Neural cell (in vitro differentiated cells): ENCODE results near the gene HSPB1. TPM values are rescaled to one million over a fixed set of nuclear protein-coding genes. Genes with fewer than 3 reads are reported as not detected.

Experiments
- H2AFZ ChIP-seq: fragments of 200-600, 300-800 bp; sonication (generic), shearing (Covaris generic); 2 replicates; pipeline ENCODE4 v1.6.0; 2014; ENCODE audit warnings: low read depth, mild to moderate bottlenecking, antibody characterized with exemption, low read length, moderate library complexity
- H3F3A ChIP-seq: fragments of 200-600 bp; shearing (Covaris generic); 2 replicates; pipeline ENCODE4 v1.6.1; 2016; ENCODE audit warnings: mild to moderate bottlenecking, moderate library complexity, mixed read lengths, antibody characterized with exemption, low read length; ENCODE audit not compliant: insufficient read depth, poor library complexity, severe bottlenecking
- H3K27ac ChIP-seq: fragments of 200-600, 300-800 bp; sonication (generic), shearing (Covaris generic); 2 replicates; pipeline ENCODE4 v1.5.1; 2014; ENCODE audit warnings: mild to moderate bottlenecking, low read length, moderate library complexity
- H3K27me3 ChIP-seq: fragments of 300-800, 200-600 bp; sonication (generic), shearing (Covaris generic); 2 replicates; pipeline ENCODE4 v1.6.0; 2014; ENCODE audit warnings: mild to moderate bottlenecking, low read depth, low read length, moderate library complexity; ENCODE audit not compliant: insufficient read depth
- H3K36me3 ChIP-seq: fragments of 300-800, 200-600 bp; sonication (generic), shearing (Covaris generic); 2 replicates; pipeline ENCODE4 v1.5.1; 2014; ENCODE audit warnings: mild to moderate bottlenecking, antibody characterized with exemption, low read length, moderate library complexity; ENCODE audit not compliant: insufficient read depth
- H3K4me2 ChIP-seq: fragments of 300-800, 200-600 bp; sonication (generic), shearing (Covaris generic); 2 replicates; pipeline ENCODE4 v1.6.0; 2014; ENCODE audit warnings: mild to moderate bottlenecking, low read length
- H3K4me3 ChIP-seq: fragments of 300-800, 200-600 bp; sonication (generic), shearing (Covaris generic); 2 replicates; pipeline ENCODE4 v1.5.1; 2014; ENCODE audit warnings: mild to moderate bottlenecking, low read length, moderate library complexity
- H3K79me2 ChIP-seq: fragments of 200-600 bp; shearing (Covaris generic); replicated peaks from 2 replicates; pipeline ENCODE4 v1.6.0; 2014; ENCODE audit warnings: mild to moderate bottlenecking, low read length, moderate library complexity; ENCODE audit not compliant: insufficient read depth
- H3K9ac ChIP-seq: fragments of 300-800, 200-600 bp; sonication (generic), shearing (Covaris generic); 2 replicates; pipeline ENCODE4 v1.6.1; 2016; ENCODE audit warnings: mild to moderate bottlenecking, low read length, mixed read lengths
- H3K9me2 ChIP-seq: fragments of 200-600 bp; shearing (Covaris generic); 2 replicates; pipeline ENCODE4 v1.6.1; 2016; ENCODE audit warnings: mild to moderate bottlenecking, low read length, mixed read lengths; ENCODE audit not compliant: insufficient read depth
- H3K9me3 ChIP-seq: fragments of 200-600, 300-800 bp; sonication (generic), shearing (Covaris generic); 2 replicates; pipeline ENCODE4 v1.6.1; 2016; ENCODE audit warnings: mild to moderate bottlenecking, mixed run types, low read length, moderate library complexity, mixed read lengths
- H4K20me1 ChIP-seq: fragments of 200-600 bp; shearing (Covaris generic); 2 replicates; pipeline ENCODE4 v1.6.1; 2016; ENCODE audit warnings: mild to moderate bottlenecking, mixed run types; ENCODE audit not compliant: insufficient read depth
- CTCF ChIP-seq: fragments of 450-650 bp; IDR thresholded peaks from 2 replicates; pipeline ENCODE4 v1.5.1; 2014; ENCODE audit warnings: antibody characterized with exemption, mild to moderate bottlenecking, moderate library complexity; ENCODE audit not compliant: poor library complexity, severe bottlenecking
- EP300 ChIP-seq: fragments of 450-650 bp; conservative IDR thresholded peaks from 2 replicates; pipeline ENCODE4 v1.6.1; 2014; ENCODE audit warnings: antibody characterized with exemption, mild to moderate bottlenecking, moderate library complexity; ENCODE audit not compliant: poor library complexity, severe bottlenecking
- EZH2 ChIP-seq: fragments of 200-600, 300-800 bp; shearing (Covaris generic), sonication (generic); IDR thresholded peaks from 2 replicates; pipeline ENCODE4 v1.6.1; 2014; ENCODE audit warnings: antibody characterized with exemption, low read length, borderline replicate concordance, mild to moderate bottlenecking; ENCODE audit not compliant: insufficient read depth, poor library complexity, severe bottlenecking
- MXI1 ChIP-seq: fragments of 450-650 bp; conservative IDR thresholded peaks from 2 replicates; pipeline ENCODE4 v1.6.1; 2014; ENCODE audit warnings: antibody characterized with exemption, mild to moderate bottlenecking; ENCODE audit not compliant: poor library complexity, severe bottlenecking
- POLR2AphosphoS5 ChIP-seq: IDR thresholded peaks from 2 replicates; pipeline ENCODE4 v1.6.1; 2012
- RAD21 ChIP-seq: fragments of 450-650 bp; conservative IDR thresholded peaks from 2 replicates; pipeline ENCODE4 v1.6.1; 2014; ENCODE audit warnings: antibody characterized with exemption, mild to moderate bottlenecking, moderate library complexity
- SMC3 ChIP-seq: fragments of 450-650 bp; conservative IDR thresholded peaks from 2 replicates; pipeline ENCODE4 v1.6.1; 2014; ENCODE audit warnings: antibody characterized with exemption, mild to moderate bottlenecking, moderate library complexity; ENCODE audit not compliant: poor library complexity
- TAF1 ChIP-seq: IDR thresholded peaks from 2 replicates; pipeline ENCODE4 v1.6.1; 2012; ENCODE audit warnings: low read depth
- polyA plus RNA-seq: library from polyadenylated mRNA; depleted of rRNA; stranded (reverse); fragments of >200 nt; gene quantifications from 2 replicates; pipeline ENCODE4 v1.2.3, GENCODE V29; 2014
- TF ChIP-seq, protein P1 (sequence below): IDR thresholded peaks from 2 replicates; pipeline ENCODE4 v1.6.1; 2012; ENCODE audit warnings: borderline replicate concordance

HSPB1 gene
- polyA plus RNA-seq, 1 donor from 2014 or later = 1.4 TPM

GRCh38 chr7:76328389-76328788, 25.9 kb downstream of the HSPB1 start:
- no peak overlapping the region for H3K4me3 ChIP-seq
- no peak overlapping the region for H2AFZ ChIP-seq
- peaks cover 75% of the 10 kb centered on the region for H3K79me2 ChIP-seq
- no peak overlapping the region for H3K4me2 ChIP-seq
- H4K20me1 ChIP-seq = peaks cover 63% of the 10 kb centered on the region
- H3K9me3 ChIP-seq = no peaks in the 10 kb centered on the region
- peaks cover 8% of the 10 kb centered on the region for H3K36me3 ChIP-seq
- no peaks in the 10 kb centered on the region for H3K9me2 ChIP-seq
- no peaks in the 10 kb centered on the region for H3F3A ChIP-seq
- no peak overlapping the region for H3K27ac ChIP-seq
- H3K27me3 ChIP-seq = no peaks in the 10 kb centered on the region
- no peak overlapping the region for H3K9ac ChIP-seq
- TF ChIP-seq EZH2 (no peak), MXI1 (no peak), EP300 (no peak), RAD21 (no peak)

- Histone ChIP-seq H3K79me2 (peaks cover 86% of the 10 kb centered on the region), H3K27me3 (no peaks in the 10 kb centered on the region), H3K9me3 (no peaks in the 10 kb centered on the region), H3K4me3 (no peak overlapping the region), H3K4me2 (no peak overlapping the region), H4K20me1 (peaks cover 73% of the 10 kb centered on the region), H3K9ac (no peak overlapping the region), H3K27ac (no peak overlapping the region), H3K9me2 (no peaks in the 10 kb centered on the region), H2AFZ (no peak overlapping the region), H3K36me3 (peaks cover 8% of the 10 kb centered on the region), H3F3A (no peaks in the 10 kb centered on the region)
- TF ChIP-seq CTCF = no peak
- TF ChIP-seq EZH2 = no peak
- no peak for TF ChIP-seq POLR2AphosphoS5
- TF ChIP-seq RAD21 = no peak
- no peak for TF ChIP-seq EP300
- TF ChIP-seq SMC3 = no peak
- no peak for TF ChIP-seq TAF1
- no peak for TF ChIP-seq MXI1
- TF ChIP-seq, protein P1, sequence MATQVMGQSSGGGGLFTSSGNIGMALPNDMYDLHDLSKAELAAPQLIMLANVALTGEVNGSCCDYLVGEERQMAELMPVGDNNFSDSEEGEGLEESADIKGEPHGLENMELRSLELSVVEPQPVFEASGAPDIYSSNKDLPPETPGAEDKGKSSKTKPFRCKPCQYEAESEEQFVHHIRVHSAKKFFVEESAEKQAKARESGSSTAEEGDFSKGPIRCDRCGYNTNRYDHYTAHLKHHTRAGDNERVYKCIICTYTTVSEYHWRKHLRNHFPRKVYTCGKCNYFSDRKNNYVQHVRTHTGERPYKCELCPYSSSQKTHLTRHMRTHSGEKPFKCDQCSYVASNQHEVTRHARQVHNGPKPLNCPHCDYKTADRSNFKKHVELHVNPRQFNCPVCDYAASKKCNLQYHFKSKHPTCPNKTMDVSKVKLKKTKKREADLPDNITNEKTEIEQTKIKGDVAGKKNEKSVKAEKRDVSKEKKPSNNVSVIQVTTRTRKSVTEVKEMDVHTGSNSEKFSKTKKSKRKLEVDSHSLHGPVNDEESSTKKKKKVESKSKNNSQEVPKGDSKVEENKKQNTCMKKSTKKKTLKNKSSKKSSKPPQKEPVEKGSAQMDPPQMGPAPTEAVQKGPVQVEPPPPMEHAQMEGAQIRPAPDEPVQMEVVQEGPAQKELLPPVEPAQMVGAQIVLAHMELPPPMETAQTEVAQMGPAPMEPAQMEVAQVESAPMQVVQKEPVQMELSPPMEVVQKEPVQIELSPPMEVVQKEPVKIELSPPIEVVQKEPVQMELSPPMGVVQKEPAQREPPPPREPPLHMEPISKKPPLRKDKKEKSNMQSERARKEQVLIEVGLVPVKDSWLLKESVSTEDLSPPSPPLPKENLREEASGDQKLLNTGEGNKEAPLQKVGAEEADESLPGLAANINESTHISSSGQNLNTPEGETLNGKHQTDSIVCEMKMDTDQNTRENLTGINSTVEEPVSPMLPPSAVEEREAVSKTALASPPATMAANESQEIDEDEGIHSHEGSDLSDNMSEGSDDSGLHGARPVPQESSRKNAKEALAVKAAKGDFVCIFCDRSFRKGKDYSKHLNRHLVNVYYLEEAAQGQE = no peak
These were observed 27.0 kb downstream of the HSPB1 start for GRCh38 chr7:76329479-76329878.
